BE2C (cell line): ENCODE data around the gene BID.

Experiments used
- DNase-seq: peaks from one replicate; pipeline ENCODE4 v3.0.0-alpha.2; 2020
- H3K27me3 ChIP-seq: fragments of 250-450 bp; sonication (Bioruptor Pico); 2 replicates; pipeline ENCODE4 v1.5.1; 2020; ENCODE audit warnings: mild to moderate bottlenecking
- H3K36me3 ChIP-seq: fragments of 250-450 bp; sonication (Bioruptor Pico); 2 replicates; pipeline ENCODE4 v1.5.1; 2020; ENCODE audit warnings: mild to moderate bottlenecking
- H3K4me1 ChIP-seq: fragments of 250-450 bp; sonication (Bioruptor Pico); 2 replicates; pipeline ENCODE4 v1.5.1; 2020
- H3K4me3 ChIP-seq: 2 replicates; pipeline ENCODE4 v1.5.1; 2011; ENCODE audit warnings: low read depth, low read length
- H3K9me3 ChIP-seq: fragments of 250-450 bp; sonication (Bioruptor Pico); 2 replicates; pipeline ENCODE4 v1.5.1; 2020
- TF ChIP-seq, protein P1 (sequence below): IDR thresholded peaks from 2 replicates; pipeline ENCODE4 v1.5.1; 2012; ENCODE audit warnings: mild to moderate bottlenecking, low read depth, low read length

The BID gene

DNA sequence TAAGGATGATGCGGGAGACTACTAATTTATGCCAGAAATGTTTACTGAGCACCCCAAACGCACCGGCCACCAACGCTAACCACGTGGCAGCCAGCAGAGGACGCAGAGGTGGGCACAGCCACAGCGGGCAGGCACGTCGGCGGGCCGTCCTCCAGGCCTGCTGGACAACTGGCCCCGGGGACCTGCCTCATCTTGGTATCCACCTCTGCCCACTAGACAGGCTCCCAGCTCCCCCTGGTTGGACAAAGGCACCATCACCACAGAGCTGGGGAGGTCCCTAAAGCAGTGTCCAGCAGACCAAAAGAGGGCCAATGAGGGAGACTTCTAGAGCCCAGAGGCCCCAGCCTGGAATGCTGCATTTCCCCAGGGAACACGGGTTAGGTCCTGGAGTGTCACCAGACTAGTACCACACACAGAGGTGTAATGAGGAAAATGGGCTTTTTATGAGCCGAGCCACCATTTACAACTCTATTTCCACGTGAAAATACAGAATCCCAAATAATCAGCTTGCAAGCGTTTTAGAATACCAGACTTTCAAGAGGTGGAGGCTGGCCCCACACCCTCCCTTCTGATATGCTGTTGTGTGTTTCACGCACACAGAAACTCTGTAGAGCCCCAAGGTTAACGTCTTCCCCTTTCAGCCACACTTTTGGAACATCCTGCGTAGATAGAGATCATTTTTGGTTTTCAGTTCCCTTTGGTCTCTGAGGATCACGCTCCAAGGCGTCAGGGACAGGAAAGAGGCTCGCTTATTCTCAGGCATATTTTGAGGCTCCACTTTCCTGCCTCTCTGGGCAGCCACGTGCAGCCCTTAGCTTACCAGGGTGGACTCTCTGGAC is 23.7 kb upstream of the BID start:
- TF ChIP-seq, protein P1, sequence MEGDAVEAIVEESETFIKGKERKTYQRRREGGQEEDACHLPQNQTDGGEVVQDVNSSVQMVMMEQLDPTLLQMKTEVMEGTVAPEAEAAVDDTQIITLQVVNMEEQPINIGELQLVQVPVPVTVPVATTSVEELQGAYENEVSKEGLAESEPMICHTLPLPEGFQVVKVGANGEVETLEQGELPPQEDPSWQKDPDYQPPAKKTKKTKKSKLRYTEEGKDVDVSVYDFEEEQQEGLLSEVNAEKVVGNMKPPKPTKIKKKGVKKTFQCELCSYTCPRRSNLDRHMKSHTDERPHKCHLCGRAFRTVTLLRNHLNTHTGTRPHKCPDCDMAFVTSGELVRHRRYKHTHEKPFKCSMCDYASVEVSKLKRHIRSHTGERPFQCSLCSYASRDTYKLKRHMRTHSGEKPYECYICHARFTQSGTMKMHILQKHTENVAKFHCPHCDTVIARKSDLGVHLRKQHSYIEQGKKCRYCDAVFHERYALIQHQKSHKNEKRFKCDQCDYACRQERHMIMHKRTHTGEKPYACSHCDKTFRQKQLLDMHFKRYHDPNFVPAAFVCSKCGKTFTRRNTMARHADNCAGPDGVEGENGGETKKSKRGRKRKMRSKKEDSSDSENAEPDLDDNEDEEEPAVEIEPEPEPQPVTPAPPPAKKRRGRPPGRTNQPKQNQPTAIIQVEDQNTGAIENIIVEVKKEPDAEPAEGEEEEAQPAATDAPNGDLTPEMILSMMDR: no peak
- Histone ChIP-seq H3K9me3 (no peaks in the 10 kb centered on the region), H3K36me3 (no peaks in the 10 kb centered on the region), H3K27me3 (no peaks in the 10 kb centered on the region), H3K4me3 (no peak overlapping the region), H3K4me1 (no peaks in the 10 kb centered on the region)
- no peak for DNase-seq

DNA sequence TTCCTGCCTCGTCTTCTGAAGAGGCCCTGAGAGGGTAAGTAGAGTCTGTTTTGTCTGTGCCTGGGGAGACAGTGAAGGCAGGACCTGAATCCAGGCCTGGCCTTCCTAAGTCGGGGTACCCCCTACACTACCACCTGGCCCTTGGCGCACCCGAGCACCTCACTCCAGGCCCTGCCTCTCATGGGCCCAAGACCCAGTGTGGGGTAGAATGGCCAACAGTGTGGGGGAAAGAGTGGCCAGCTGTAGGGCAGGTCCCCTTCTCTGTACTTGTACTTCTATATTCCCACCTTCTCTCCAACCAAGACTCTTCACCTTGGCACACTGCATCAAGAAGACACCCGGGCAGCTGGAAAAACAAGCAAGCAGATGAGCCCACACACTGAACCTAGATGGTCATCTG is 22.4 kb upstream of the BID start:
- no peak overlapping the region for H3K4me3 ChIP-seq
- no peaks in the 10 kb centered on the region for H3K4me1 ChIP-seq
- H3K9me3 ChIP-seq: no peaks in the 10 kb centered on the region
- H3K27me3 ChIP-seq: no peaks in the 10 kb centered on the region
- TF ChIP-seq, protein P1: no peak
- DNase-seq: no peak
- no peaks in the 10 kb centered on the region for H3K36me3 ChIP-seq

DNA sequence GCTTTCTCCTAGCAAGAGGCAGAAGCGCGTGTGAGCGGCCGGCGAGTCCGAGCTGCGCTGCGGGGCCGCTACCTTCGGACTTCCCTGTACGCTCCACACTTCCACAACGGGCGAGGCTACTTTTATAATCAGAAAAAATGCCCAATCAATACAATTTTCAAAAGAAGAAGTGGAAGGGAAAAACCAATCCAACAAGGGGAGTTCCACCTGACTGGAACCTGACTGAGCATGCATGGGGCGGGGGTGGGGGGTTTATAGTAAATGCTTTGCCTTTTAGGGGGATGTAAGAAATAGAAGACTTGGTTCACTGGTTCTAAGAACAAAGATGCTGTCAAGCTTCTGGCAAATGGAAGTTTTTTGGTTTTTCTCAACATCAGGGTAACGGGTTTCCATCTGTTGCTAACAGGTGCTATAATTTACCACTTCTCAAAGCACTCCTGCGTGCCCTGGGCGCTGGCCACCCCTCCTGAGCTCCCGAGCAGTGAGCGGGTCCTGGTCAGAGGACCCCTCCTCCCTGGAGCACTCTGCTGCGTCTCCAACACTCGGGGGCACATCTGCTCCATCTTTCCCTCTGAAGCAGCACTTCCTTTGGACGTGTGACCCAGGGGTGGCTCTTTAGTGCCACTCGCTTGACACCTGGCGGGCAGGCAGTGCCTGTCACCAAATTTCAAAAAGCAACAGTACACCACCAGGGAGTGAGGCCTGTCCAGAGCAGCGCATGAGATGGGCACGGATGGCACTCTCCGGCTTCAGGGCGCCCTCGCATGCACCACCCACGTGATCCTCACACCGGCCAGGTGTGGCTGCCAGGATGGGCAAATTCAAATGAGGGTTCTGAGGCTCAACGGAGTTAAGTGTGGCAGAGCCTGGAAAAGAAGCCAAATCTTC is 21.6 kb upstream of the BID start:
- Histone ChIP-seq H3K36me3 (no peaks in the 10 kb centered on the region), H3K9me3 (no peaks in the 10 kb centered on the region), H3K4me3 (no peak overlapping the region), H3K4me1 (no peaks in the 10 kb centered on the region), H3K27me3 (no peaks in the 10 kb centered on the region)
- DNase-seq: no peak
- TF ChIP-seq, protein P1: no peak

DNA sequence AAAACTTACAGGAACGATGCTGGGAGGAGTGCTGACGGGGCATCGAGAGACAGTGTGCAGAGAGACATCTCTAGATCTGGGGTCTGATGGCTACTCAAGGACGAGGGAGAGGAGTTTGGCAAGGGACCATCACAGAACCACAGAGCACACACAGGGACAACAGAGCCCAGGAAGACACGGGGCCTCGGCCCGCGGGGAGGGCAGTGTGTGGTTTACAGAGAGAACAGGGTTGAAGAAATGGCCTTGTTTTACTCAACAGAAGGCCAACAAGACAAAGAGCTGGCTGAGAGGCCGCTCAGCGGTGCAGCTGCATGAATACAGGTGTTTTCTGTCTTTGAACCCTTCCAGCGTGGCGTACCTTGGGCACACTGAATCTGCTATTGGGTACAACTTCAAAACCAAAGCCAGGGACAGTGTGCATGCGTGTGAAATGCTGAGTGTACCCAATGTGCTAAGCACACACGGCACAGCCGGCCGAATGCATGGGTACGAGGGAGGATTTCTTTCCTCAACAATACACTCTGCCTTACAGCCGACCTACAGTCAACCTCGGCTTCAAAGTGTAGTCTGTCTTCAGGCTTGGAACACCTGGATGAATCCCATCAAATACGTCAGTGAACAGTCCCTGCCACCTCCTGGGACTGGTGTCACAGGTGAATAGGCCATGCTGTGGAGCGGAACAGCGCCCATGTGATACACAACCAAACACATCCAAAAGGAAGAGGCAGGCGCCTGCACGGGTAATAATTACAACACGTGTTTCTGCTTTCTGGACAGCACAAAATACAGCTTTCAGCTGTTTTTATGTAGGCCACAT is 20.7 kb upstream of the BID start:
- no peaks in the 10 kb centered on the region for H3K27me3 ChIP-seq
- no peaks in the 10 kb centered on the region for H3K9me3 ChIP-seq
- DNase-seq: no peak
- no peaks in the 10 kb centered on the region for H3K4me1 ChIP-seq
- no peaks in the 10 kb centered on the region for H3K36me3 ChIP-seq
- no peak overlapping the region for H3K4me3 ChIP-seq
- TF ChIP-seq, protein P1: no peak

DNA sequence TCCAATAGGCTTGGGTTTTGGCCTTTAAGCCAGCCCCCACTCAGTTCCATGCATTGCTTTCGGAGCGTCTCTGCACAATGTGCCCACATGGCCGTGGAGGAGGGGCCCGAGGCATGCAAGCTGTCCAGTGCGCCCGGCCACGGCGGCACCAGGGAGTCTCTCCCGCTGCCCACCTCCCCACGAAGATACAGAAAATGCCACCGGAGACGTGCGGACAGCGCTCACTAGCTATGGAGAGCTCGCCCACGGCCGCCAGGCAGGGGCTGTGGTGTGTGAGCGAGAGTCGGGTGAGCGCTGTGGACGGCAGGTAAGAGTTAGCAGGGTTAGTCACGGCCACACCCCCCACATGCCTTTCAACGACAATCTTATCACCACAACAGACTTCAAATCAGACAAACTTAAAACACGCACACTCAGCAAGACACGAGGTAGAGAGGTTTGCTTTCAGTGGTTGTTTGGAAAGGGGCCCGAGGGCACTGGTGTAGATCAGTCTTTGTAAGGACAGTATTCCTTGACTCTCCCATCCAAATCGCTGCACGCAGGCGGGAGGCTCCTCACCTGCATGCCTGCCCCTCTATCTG is 18.7 kb upstream of the BID start:
- no peak overlapping the region for H3K4me3 ChIP-seq
- peaks cover 6% of the 10 kb centered on the region for H3K36me3 ChIP-seq
- no peak for DNase-seq
- no peaks in the 10 kb centered on the region for H3K9me3 ChIP-seq
- no peaks in the 10 kb centered on the region for H3K4me1 ChIP-seq
- H3K27me3 ChIP-seq: no peaks in the 10 kb centered on the region
- TF ChIP-seq, protein P1: no peak
